ENCODE measurements around the gene SALL2.
A peak's percentile ranks its signal among the peaks of the same experiment; 100 is the strongest.

The SALL2 gene

GRCh38 chr14:21494902-21495762 lies 31.0 kb downstream of the SALL2 start:
- no peak for DNase-seq

GRCh38 chr14:21486640-21487087 lies 39.5 kb downstream of the SALL2 start:
- DNase-seq: no peak

DNA sequence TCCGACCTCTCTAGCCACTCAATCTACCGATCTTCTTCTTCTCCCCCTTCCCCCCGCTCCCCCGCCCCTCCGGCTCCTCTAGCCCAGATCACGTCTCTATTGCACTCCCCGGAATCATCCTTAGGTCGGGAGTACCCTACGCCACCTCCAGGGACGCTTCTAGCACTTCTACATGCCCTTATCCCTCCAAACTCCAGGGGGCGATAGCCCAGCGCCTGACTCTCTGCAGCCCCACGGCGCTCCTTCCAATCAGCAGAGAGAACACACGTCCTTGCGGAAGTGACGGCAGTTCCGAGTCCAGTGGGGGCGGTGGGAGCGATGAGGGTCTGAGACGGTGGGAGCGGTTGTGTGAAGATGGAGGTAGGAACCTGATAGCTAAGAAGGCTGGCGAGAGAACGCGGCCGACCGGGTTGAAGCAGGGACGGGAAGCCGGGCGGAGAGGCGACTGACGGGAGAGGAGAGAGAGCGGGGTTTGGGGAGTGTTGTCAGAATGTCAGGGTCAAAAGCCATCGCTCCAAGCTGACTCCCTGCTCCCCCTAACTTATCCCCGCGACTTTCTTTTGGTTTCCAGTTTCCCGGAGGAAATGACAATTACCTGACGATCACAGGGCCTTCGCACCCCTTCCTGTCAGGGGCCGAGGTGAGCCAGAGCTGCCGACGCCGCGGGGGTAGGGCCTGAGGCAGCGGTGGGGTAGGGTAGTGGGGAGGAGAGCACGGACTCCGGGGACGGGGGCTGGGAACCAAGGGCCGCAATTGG lies 49.0 kb downstream of the SALL2 start, which contains the start of the genes RAB2B and TOX4:
TSS of gene RAB2B (minus strand) at position 35 of the 757 bp plus-strand sequence. CDS start 87 bp downstream, outside the sequence.
TSS of gene TOX4 (plus strand) at position 271 of the 757 bp plus-strand sequence. CDS start at position 355, 84 bp downstream.
- DNase-seq: peak; percentile 38 to 99 (median 97)

GRCh38 chr14:21476523-21476924 lies 49.6 kb downstream of the SALL2 start:
- DNase-seq: peak in 28 of 56 donors; percentile 53 to 94 (median 82)

GRCh38 chr14:21475767-21476522 lies 50.2 kb downstream of the SALL2 start:
- DNase-seq: no peak
